Right lung (tissue), 5 donors: ENCODE results near the gene CACNA1I. TPM values are rescaled to one million over a fixed set of nuclear protein-coding genes. Genes with fewer than 3 reads are reported as not detected.
"Not testable (repeated sequence)": the region's sequence is repeated elsewhere in the genome, so short reads cannot be mapped to it uniquely, and the experiment has no call there.

ENCODE experiments used
- DNase-seq, 2 donors: peaks; one replicate each; pipeline ENCODE4 v3.0.0-alpha.2; 2013
- polyA plus RNA-seq, 5 donors: library from polyadenylated mRNA; unstranded; fragments of 120-200 nt; gene quantifications; one replicate each; pipeline versions ENCODE4 v1.2.1 to v1.2.3, GENCODE V29; 2013; ENCODE audit warnings: inconsistent platforms in 1 of 5, low replicate concordance in 1 of 5; ENCODE audit not compliant: insufficient read length in 5 of 5, insufficient read depth in 1 of 5

CACNA1I gene
- polyA plus RNA-seq, 5 donors = 0.05 to 0.10 (median 0.09) TPM

GRCh38 chr22:39717099-39717498 lies 146.5 kb downstream of the CACNA1I start:
- DNase-seq = no peak

- DNase-seq = no peak
Observed at GRCh38 chr22:39718206-39718605, 147.7 kb downstream of the CACNA1I start.

- DNase-seq = no peak
Observed at GRCh38 chr22:39718921-39719475, 148.4 kb downstream of the CACNA1I start.

GRCh38 chr22:39719559-39720450 lies 149.3 kb downstream of the CACNA1I start:
- DNase-seq = no peak

GRCh38 chr22:39721206-39722031 lies 150.9 kb downstream of the CACNA1I start:
- no peak for DNase-seq

- DNase-seq = no peak
Observed at GRCh38 chr22:39722032-39722325, 151.4 kb downstream of the CACNA1I start.

GRCh38 chr22:39722501-39722900 lies 151.9 kb downstream of the CACNA1I start:
- DNase-seq = no peak

GRCh38 chr22:39723463-39723862 lies 152.9 kb downstream of the CACNA1I start:
- no peak for DNase-seq

GRCh38 chr22:39723899-39724351 lies 153.4 kb downstream of the CACNA1I start:
- no peak for DNase-seq

GRCh38 chr22:39724390-39724789 lies 153.8 kb downstream of the CACNA1I start:
- no peak for DNase-seq

GRCh38 chr22:39724857-39725256 lies 154.3 kb downstream of the CACNA1I start:
- no peak for DNase-seq

- DNase-seq = no peak
Observed at GRCh38 chr22:39725351-39726035, 154.9 kb downstream of the CACNA1I start.

GRCh38 chr22:39727541-39727940 lies 157.0 kb downstream of the CACNA1I start:
- DNase-seq = no peak

- DNase-seq = no peak
Observed at GRCh38 chr22:39728236-39728860, 157.8 kb downstream of the CACNA1I start.

GRCh38 chr22:39729141-39729934 lies 158.8 kb downstream of the CACNA1I start:
- no peak for DNase-seq

GRCh38 chr22:39731481-39731880 lies 160.9 kb downstream of the CACNA1I start:
- no peak for DNase-seq

GRCh38 chr22:39731881-39732555 lies 161.5 kb downstream of the CACNA1I start:
- no peak for DNase-seq

- DNase-seq = no peak
Observed at GRCh38 chr22:39732625-39733024, 162.1 kb downstream of the CACNA1I start.

- no peak for DNase-seq
Observed at GRCh38 chr22:39733191-39733590, 162.6 kb downstream of the CACNA1I start.

- DNase-seq = not testable (repeated sequence)
Observed at GRCh38 chr22:39734046-39734445, 163.5 kb downstream of the CACNA1I start.
